GM18861 (cell line): ENCODE data around the gene PRRG4.
A peak's percentile ranks its signal among the peaks of the same experiment; 100 is the strongest.
"Not testable (repeated sequence)": the region's sequence is repeated elsewhere in the genome, so short reads cannot be mapped to it uniquely, and the experiment has no call there.

Source experiments
- ATAC-seq: cut with Tn5 transposase; IDR thresholded peaks from one replicate; pipeline ENCODE4 v1.9.1; 2021; ENCODE audit not compliant: unreplicated experiment

PRRG4 gene

GRCh38 chr11:32884770-32885384, 55.1 kb downstream of the PRRG4 start:
- ATAC-seq: no peak

GRCh38 chr11:32885556-32885955, 55.8 kb downstream of the PRRG4 start:
- no peak for ATAC-seq

GRCh38 chr11:32886180-32886579, 56.5 kb downstream of the PRRG4 start:
- no peak for ATAC-seq

- not testable (repeated sequence) for ATAC-seq
These were observed 58.1 kb downstream of the PRRG4 start for GRCh38 chr11:32887707-32888383.

- not testable (repeated sequence) for ATAC-seq
These were observed 58.6 kb downstream of the PRRG4 start for GRCh38 chr11:32888384-32888710.

- ATAC-seq: no peak
These were observed 59.1 kb downstream of the PRRG4 start for GRCh38 chr11:32888805-32889204.

- ATAC-seq: no peak
These were observed 61.3 kb downstream of the PRRG4 start for GRCh38 chr11:32890843-32891656.

GRCh38 chr11:32891657-32892354, 62.1 kb downstream of the PRRG4 start:
- ATAC-seq: no peak

GRCh38 chr11:32892355-32893092, 62.8 kb downstream of the PRRG4 start, which contains the start of gene QSER1:
QSER1 (plus strand) TSS chr11:32892811; CDS start chr11:32893126, 315 bp downstream.
- ATAC-seq: peak; percentile 53

GRCh38 chr11:32893093-32893342, 63.3 kb downstream of the PRRG4 start:
- no peak for ATAC-seq

GRCh38 chr11:32893343-32894148, 63.8 kb downstream of the PRRG4 start:
- no peak for ATAC-seq

- no peak for ATAC-seq
These were observed 64.6 kb downstream of the PRRG4 start for GRCh38 chr11:32894149-32894827.

- ATAC-seq: no peak
These were observed 65.2 kb downstream of the PRRG4 start for GRCh38 chr11:32894921-32895320.

GRCh38 chr11:32895471-32895870, 65.7 kb downstream of the PRRG4 start:
- ATAC-seq: no peak

GRCh38 chr11:32897103-32897502, 67.4 kb downstream of the PRRG4 start:
- ATAC-seq: no peak

- no peak for ATAC-seq
These were observed 69.7 kb downstream of the PRRG4 start for GRCh38 chr11:32899438-32899837.

- ATAC-seq: no peak
These were observed 72.5 kb downstream of the PRRG4 start for GRCh38 chr11:32902089-32902665.

GRCh38 chr11:32905028-32905667, 75.4 kb downstream of the PRRG4 start:
- no peak for ATAC-seq
